Lung (tissue), 12 donors: ENCODE measurements around the gene FATE1. TPM values are rescaled to one million over a fixed set of nuclear protein-coding genes. Genes with fewer than 3 reads are reported as not detected.

ENCODE experiments used
- ATAC-seq: fragments of 200-7000 bp; cut with Tn5 transposase; one replicate; pipeline ENCODE4 v1.9.1; 2020; ENCODE audit warnings: moderate number of reproducible peaks; ENCODE audit not compliant: insufficient read depth, low FRiP score
- DNase-seq, 3 donors: peaks; one replicate each; pipeline ENCODE4 v3.0.0-alpha.2; 2013 to 2017
- H3K27ac ChIP-seq, 2 donors: one replicate each; pipeline ENCODE4 v1.5.1; 2013; ENCODE audit warnings: mild to moderate bottlenecking in 2 of 2, moderate library complexity in 2 of 2, control low read depth in 1 of 2, inconsistent platforms in 1 of 2, low read depth in 1 of 2, low read length in 1 of 2
- H3K27me3 ChIP-seq, 3 donors: one replicate each; pipeline ENCODE4 v1.5.1; 2013; ENCODE audit warnings: low read length in 2 of 3; ENCODE audit not compliant: control insufficient read depth in 3 of 3, insufficient read depth in 3 of 3
- H3K36me3 ChIP-seq, 4 donors: one replicate each; pipeline ENCODE4 v1.5.1; 2013; ENCODE audit warnings: low read length in 4 of 4, mild to moderate bottlenecking in 1 of 4, moderate library complexity in 1 of 4; ENCODE audit not compliant: control insufficient read depth in 4 of 4, insufficient read depth in 4 of 4
- H3K4me1 ChIP-seq, 5 donors: one replicate each; pipeline ENCODE4 v1.5.1; 2013; ENCODE audit warnings: low read length in 5 of 5, mild to moderate bottlenecking in 2 of 5, moderate library complexity in 1 of 5; ENCODE audit not compliant: control insufficient read depth in 5 of 5, insufficient read depth in 5 of 5
- H3K4me3 ChIP-seq: one replicate; pipeline ENCODE4 v1.5.1; 2013; ENCODE audit warnings: mild to moderate bottlenecking, control low read depth, moderate library complexity
- H3K9ac ChIP-seq, 2 donors: one replicate each; pipeline ENCODE4 v1.5.1; 2013; ENCODE audit warnings: low read length in 2 of 2, control low read depth in 1 of 2; ENCODE audit not compliant: insufficient read depth in 1 of 2
- H3K9me3 ChIP-seq, 4 donors: one replicate each; pipeline ENCODE4 v1.5.1; 2013; ENCODE audit warnings: low read length in 3 of 4, mild to moderate bottlenecking in 1 of 4, moderate library complexity in 1 of 4; ENCODE audit not compliant: control insufficient read depth in 4 of 4, insufficient read depth in 3 of 4
- WGBS, 2 donors: extraction: QIAGEN DNeasy Blood & Tissue Kit; methylation state at CpG; one replicate each; pipeline ENCODE4 v1.1.7; 2013; 5-methylcytosine and 5-hydroxymethylcytosine counted together
- polyA plus RNA-seq, 2 donors: library from polyadenylated mRNA; stranded (reverse); fragments of 200-250 nt; gene quantifications; one replicate each; pipeline ENCODE4 v1.2.1, GENCODE V29; 2013
- total RNA-seq, 2 donors: library from RNA; depleted of rRNA in 1 of 2; stranded (reverse); fragments of >200 nt in 1 of 2; gene quantifications; one replicate each; pipeline ENCODE4 v1.2.1, GENCODE V29; 2014 to 2021
- TF ChIP-seq, protein P1 (sequence below): IDR thresholded peaks from 2 replicates; pipeline ENCODE4 v1.5.1; 2012; ENCODE audit warnings: mild to moderate bottlenecking; ENCODE audit errors: control extremely low read depth, extremely low read depth
- donor health status: control.
- donor health status: control.
- donor health status: Bipolar disorder and iron deficiency.
- donor health status: healthy.
- donor health status: DM: yes; HTN: yes; CAD: no.

The FATE1 gene
- total and polyA plus RNA-seq, 4 donors: 0.05 to 1.0 (median 0.37) TPM; not detected in 1

GRCh38 chrX:151745651-151746050 lies 29.8 kb downstream of the FATE1 start:
- H3K27me3 ChIP-seq: peaks cover 0 to 5% (median 2%) of the 10 kb centered on the region in 3 donors
- no peaks in the 10 kb centered on the region for H3K36me3 ChIP-seq
- 73 to 88% methylated on average over 6 of the region's 6 CpGs for WGBS, 2 donors
- H3K4me3 ChIP-seq: no peak overlapping the region
- TF ChIP-seq, protein P1, sequence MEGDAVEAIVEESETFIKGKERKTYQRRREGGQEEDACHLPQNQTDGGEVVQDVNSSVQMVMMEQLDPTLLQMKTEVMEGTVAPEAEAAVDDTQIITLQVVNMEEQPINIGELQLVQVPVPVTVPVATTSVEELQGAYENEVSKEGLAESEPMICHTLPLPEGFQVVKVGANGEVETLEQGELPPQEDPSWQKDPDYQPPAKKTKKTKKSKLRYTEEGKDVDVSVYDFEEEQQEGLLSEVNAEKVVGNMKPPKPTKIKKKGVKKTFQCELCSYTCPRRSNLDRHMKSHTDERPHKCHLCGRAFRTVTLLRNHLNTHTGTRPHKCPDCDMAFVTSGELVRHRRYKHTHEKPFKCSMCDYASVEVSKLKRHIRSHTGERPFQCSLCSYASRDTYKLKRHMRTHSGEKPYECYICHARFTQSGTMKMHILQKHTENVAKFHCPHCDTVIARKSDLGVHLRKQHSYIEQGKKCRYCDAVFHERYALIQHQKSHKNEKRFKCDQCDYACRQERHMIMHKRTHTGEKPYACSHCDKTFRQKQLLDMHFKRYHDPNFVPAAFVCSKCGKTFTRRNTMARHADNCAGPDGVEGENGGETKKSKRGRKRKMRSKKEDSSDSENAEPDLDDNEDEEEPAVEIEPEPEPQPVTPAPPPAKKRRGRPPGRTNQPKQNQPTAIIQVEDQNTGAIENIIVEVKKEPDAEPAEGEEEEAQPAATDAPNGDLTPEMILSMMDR: no peak
- no peak for ATAC-seq
- H3K27ac ChIP-seq: no peak overlapping the region
- H3K9me3 ChIP-seq: peaks cover 0 to 7% (median 0%) of the 10 kb centered on the region in 4 donors
- no peaks in the 10 kb centered on the region for H3K4me1 ChIP-seq
- DNase-seq: no peak
- no peak overlapping the region for H3K9ac ChIP-seq

DNA sequence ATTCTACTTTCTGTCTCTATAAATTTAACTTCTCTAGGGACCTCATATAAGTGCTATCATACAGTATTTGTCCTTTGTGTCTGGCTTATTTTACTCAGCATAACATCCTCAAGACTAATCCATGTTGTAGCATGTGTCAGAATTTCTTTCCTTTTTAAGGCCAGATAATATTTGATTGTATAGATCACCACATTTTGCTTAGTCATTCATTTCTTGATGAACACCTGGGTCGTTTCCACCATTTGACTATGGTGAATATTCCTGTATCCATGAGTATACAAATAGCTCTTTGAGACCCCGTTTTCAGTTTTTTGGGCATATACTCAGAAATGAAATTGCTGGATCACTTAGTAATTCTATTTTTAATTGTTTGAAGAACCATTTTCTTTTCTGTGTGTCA lies 30.7 kb downstream of the FATE1 start:
- TF ChIP-seq, protein P1: no peak
- DNase-seq: no peak
- Histone ChIP-seq H3K4me1 (no peaks in the 10 kb centered on the region), H3K27ac (no peak overlapping the region), H3K36me3 (no peaks in the 10 kb centered on the region), H3K27me3 (peaks cover 0 to 5% (median 2%) of the 10 kb centered on the region in 3 donors), H3K9me3 (peaks cover 0 to 4% (median 0%) of the 10 kb centered on the region in 4 donors), H3K4me3 (no peak overlapping the region), H3K9ac (no peak overlapping the region)
- WGBS, 2 donors: 53 to 74% methylated on average over 2 of the region's 2 CpGs
- no peak for ATAC-seq

DNA sequence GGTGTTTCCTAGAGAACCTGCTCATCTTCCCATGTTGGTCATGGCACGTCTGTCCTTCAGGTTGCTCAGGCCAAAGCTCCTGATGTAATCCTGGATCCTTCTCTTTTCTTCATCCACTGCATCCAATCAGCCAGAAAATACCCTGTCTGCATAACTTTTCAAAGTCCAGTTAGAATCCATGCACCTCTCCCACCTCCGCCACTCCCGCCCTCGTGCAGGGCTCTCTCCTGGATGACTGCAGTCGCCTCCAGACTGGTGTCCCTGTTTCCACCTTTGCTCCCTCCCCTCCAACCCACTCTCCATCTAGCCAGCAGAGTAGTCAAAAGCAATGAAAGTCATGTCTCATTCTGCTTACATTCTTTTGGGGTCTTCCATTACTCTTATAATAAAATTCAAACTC lies 34.7 kb downstream of the FATE1 start:
- Histone ChIP-seq H3K27me3 (peaks cover 0 to 6% (median 2%) of the 10 kb centered on the region in 3 donors), H3K36me3 (no peaks in the 10 kb centered on the region), H3K27ac (no peak overlapping the region), H3K9me3 (no peaks in the 10 kb centered on the region), H3K9ac (no peak overlapping the region), H3K4me1 (no peaks in the 10 kb centered on the region), H3K4me3 (no peak overlapping the region)
- DNase-seq (no peak), ATAC-seq (no peak)
- TF ChIP-seq, protein P1: no peak
- WGBS, 2 donors: 88 to 92% methylated on average over 5 of the region's 5 CpGs

DNA sequence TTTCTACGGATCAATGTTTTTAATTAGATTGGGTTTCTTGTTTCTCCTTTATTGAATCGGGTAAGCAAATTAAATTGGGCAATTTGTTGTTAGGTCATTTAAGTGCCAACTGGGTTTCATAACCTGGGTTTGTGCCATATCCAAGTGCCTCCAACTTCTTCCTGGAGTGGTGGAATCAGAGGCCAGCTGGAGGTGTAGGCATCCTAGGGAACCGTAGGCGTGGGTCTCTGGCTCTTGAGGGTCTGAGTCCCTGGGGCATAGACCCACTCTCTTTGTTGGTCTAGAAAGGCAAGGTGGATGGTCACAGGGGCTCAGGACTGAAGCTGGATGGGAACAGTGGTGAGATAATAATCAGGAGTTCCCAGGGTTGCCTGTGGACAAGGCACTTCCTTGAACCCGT lies 37.0 kb downstream of the FATE1 start:
- peaks cover 0 to 6% (median 2%) of the 10 kb centered on the region in 3 donors for H3K27me3 ChIP-seq
- no peaks in the 10 kb centered on the region for H3K4me1 ChIP-seq
- ATAC-seq (no peak), DNase-seq (no peak)
- 62 to 65% methylated on average over 5 of the region's 5 CpGs for WGBS, 2 donors
- no peaks in the 10 kb centered on the region for H3K9me3 ChIP-seq
- H3K9ac ChIP-seq: no peak overlapping the region
- no peak overlapping the region for H3K4me3 ChIP-seq
- H3K27ac ChIP-seq: no peak overlapping the region
- no peaks in the 10 kb centered on the region for H3K36me3 ChIP-seq
- TF ChIP-seq, protein P1: no peak
